Effector memory CD8-positive, alpha-beta T cell (primary cell): ENCODE measurements around the gene GALNT10.

ENCODE experiments used
- ATAC-seq: fragments of 150-1000 bp; cut with Tn5 transposase; replicated peaks from 2 replicates; pipeline ENCODE4 v1.10.0; 2021; ENCODE audit warnings: mild to moderate bottlenecking, moderate library complexity
- DNase-seq, 3 experiments: peaks; one replicate each; pipeline ENCODE4 v3.0.0; 2021
- H3K27ac Mint-ChIP-seq, 2 donors: one replicate each; pipeline ENCODE4 v1.8.0; 2022; ENCODE audit warnings: mild to moderate bottlenecking in 2 of 2, mixed read lengths in 2 of 2, moderate library complexity in 2 of 2
- H3K27me3 Mint-ChIP-seq, 2 donors: one replicate each; pipeline ENCODE4 v1.8.0; 2022; ENCODE audit warnings: mixed read lengths in 2 of 2
- H3K36me3 Mint-ChIP-seq: one replicate; pipeline ENCODE4 v1.8.0; 2022; ENCODE audit warnings: mild to moderate bottlenecking, moderate library complexity, mixed read lengths; ENCODE audit not compliant: insufficient read depth
- H3K4me1 Mint-ChIP-seq, 2 donors: one replicate each; pipeline ENCODE4 v1.8.0; 2022; ENCODE audit warnings: low read depth in 2 of 2, mixed read lengths in 2 of 2
- H3K4me3 Mint-ChIP-seq, 2 donors: one replicate each; pipeline ENCODE4 v1.8.0; 2022; ENCODE audit warnings: mild to moderate bottlenecking in 2 of 2, mixed read lengths in 2 of 2, moderate library complexity in 2 of 2
- H3K9me3 Mint-ChIP-seq, 2 donors: one replicate each; pipeline ENCODE4 v1.8.0; 2022; ENCODE audit warnings: mixed read lengths in 2 of 2

The GALNT10 gene

DNA sequence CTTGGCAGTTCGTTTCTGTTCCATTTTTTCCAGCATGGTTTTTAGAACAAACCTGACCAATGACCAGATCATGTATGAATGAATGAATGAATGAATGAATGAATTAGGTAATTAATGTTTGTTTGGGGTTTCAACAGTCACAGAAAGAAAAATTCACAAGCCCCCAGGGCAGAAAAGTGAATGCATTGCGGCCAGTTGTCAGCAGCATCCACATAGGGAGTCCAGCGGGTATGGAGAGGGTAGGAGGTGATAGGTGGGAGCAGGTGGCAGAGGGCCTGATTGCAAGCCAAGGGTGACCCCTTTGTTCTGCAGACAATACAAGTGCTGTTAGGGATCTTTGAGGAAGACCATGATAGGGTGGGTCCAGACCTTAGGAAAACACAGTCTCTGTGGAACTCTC is 205.6 kb downstream of the GALNT10 start:
- ATAC-seq, result no peak
- DNase-seq, result no peak
- peaks cover 17 to 18% of the 10 kb centered on the region in 2 donors for H3K4me1 Mint-ChIP-seq
- H3K4me3 Mint-ChIP-seq, result no peak overlapping the region
- H3K9me3 Mint-ChIP-seq, result no peaks in the 10 kb centered on the region
- peak overlapping the region; percentile 47 to 89 for H3K27ac Mint-ChIP-seq
- H3K27me3 Mint-ChIP-seq, result no peaks in the 10 kb centered on the region
- H3K36me3 Mint-ChIP-seq, result peaks cover 35% of the 10 kb centered on the region

DNA sequence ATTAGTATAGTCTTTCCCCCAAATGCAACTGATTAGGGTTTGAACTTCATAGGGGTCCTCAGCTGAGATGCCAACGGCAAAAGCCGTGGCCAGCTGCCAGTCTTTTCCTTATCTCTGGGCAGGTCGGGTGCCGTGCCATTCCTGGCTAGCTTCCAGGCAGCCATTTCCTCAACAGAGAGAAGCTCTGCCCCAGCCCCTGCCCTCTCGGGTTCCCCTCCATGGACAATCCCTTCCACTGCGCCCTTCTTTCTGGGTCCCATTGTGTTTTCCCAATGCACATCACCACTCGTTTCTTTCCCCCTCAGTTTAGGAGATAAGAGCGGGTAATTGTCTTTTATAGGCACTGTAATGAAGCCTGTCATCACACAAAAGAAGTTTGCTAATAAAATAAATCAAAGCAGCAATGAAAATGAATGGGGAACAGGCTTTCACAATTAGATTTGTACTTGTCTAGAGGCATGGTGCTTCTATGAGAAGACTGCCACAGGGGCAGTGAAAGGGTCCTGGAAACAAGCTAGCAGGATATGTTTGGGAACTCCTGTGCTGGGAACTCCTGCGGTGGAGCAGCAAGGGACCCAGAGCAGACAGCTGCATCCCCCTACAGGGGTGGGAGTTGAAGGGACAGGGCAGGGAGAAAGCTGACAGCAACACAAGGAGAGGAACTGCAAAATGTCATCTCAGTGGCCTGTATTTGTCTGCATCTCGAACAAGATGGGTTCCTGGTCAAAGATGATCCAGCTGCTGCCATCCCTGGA is 207.3 kb downstream of the GALNT10 start:
- Mint-ChIP-seq H3K36me3 (peaks cover 40% of the 10 kb centered on the region), H3K4me1 (peaks cover 14 to 17% of the 10 kb centered on the region in 2 donors), H3K9me3 (no peaks in the 10 kb centered on the region), H3K27ac (peak overlapping the region in 1 of 2 donors; percentile 20), H3K27me3 (no peaks in the 10 kb centered on the region), H3K4me3 (no peak overlapping the region)
- ATAC-seq (no peak), DNase-seq (no peak)

DNA sequence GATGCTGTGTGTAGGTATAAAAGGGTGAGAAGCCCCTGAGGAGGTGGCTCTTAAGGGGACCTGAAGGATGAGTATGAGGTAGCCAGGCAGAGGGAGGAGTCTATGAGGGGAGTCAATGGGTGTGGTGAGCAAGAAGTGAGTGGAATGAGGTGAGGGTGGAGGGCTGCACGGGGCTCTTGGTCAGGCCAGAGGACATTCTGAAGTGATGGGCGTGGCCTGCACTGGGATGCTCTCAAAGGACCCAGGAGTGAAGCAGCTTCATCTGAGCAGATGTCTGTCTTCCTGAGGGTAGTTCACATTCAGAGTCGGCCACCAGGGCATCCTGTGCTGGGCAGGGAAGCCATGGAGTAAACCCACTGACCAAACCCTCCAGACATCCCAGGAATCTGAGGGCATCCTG is 210.1 kb downstream of the GALNT10 start:
- H3K4me3 Mint-ChIP-seq, result no peak overlapping the region
- no peaks in the 10 kb centered on the region for H3K27me3 Mint-ChIP-seq
- peak overlapping the region; percentile 76 to 88 for H3K27ac Mint-ChIP-seq
- H3K4me1 Mint-ChIP-seq, result peaks cover 17 to 22% of the 10 kb centered on the region in 2 donors
- no peaks in the 10 kb centered on the region for H3K9me3 Mint-ChIP-seq
- DNase-seq (no peak), ATAC-seq (no peak)
- peaks cover 19% of the 10 kb centered on the region for H3K36me3 Mint-ChIP-seq

DNA sequence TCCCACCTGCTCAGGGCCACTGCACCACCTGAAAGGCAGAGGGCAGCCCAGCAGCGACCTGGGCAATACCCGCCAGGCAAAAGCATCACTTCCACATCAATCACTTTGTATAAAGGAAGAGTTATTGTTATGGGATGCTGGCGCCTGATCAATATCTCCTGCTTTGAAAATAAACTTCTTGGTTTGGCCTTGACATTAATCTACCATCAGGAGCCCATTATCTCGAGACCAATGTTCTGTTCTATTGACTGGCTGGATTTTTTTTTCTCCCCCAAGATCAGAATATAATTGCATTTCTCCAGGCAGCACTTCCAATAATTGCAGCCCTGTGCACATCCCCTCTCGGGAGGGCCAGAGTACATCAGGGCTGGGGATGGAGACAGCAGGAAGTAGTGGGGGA is 210.8 kb downstream of the GALNT10 start:
- Mint-ChIP-seq H3K27me3 (no peaks in the 10 kb centered on the region), H3K4me1 (peaks cover 12 to 17% of the 10 kb centered on the region in 2 donors), H3K36me3 (peaks cover 19% of the 10 kb centered on the region), H3K4me3 (no peak overlapping the region), H3K9me3 (no peaks in the 10 kb centered on the region), H3K27ac (peak overlapping the region; percentile 42 to 76)
- DNase-seq, result no peak
- no peak for ATAC-seq

DNA sequence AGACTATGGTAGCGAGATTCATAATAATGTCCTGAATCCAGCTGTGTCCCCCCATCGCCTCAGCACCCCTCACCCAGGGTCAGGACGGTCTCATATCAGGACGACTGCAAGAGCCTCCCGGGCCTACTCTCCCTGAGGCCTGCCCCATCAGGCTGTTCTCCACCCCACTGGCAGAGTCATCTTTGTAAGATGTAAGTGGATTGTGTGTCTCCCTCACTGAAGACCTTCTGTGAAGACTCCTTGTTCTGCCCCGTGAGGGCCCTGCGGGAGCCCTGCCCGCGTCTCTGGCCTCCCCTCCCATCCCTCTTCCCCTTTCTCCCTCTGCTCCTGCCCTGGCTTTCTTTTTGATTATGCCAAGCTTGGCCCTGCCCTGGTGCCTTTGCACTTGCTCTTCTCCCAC is 211.4 kb downstream of the GALNT10 start:
- DNase-seq (no peak), ATAC-seq (no peak)
- no peaks in the 10 kb centered on the region for H3K9me3 Mint-ChIP-seq
- H3K4me3 Mint-ChIP-seq, result no peak overlapping the region
- peak overlapping the region; percentile 42 to 76 for H3K27ac Mint-ChIP-seq
- H3K36me3 Mint-ChIP-seq, result peaks cover 24% of the 10 kb centered on the region
- H3K4me1 Mint-ChIP-seq, result peaks cover 12 to 17% of the 10 kb centered on the region in 2 donors
- no peaks in the 10 kb centered on the region for H3K27me3 Mint-ChIP-seq

DNA sequence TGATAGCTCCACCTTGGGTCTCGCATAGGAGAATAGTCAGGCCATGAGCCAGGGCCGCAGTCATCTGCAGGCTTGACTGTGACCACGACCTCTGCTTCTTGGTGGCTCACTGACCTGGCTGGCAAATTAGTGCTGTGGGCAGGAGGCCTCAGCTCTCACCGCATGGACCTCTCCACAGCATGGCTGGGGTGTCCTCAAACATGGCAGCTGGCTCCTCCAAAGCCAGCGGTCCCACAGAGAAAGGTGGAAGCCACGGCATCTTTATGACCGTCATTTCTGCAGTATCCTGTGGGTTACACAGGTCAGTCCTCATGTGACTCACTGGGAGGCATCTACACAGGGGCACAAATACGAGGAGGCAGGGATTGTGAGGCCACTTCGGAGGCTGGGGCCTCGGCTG is 212.1 kb downstream of the GALNT10 start:
- peak overlapping the region; percentile 42 to 76 for H3K27ac Mint-ChIP-seq
- no peak for ATAC-seq
- no peaks in the 10 kb centered on the region for H3K9me3 Mint-ChIP-seq
- no peak overlapping the region for H3K4me3 Mint-ChIP-seq
- peaks cover 23% of the 10 kb centered on the region for H3K36me3 Mint-ChIP-seq
- H3K27me3 Mint-ChIP-seq, result no peaks in the 10 kb centered on the region
- no peak for DNase-seq
- H3K4me1 Mint-ChIP-seq, result peaks cover 12 to 17% of the 10 kb centered on the region in 2 donors

DNA sequence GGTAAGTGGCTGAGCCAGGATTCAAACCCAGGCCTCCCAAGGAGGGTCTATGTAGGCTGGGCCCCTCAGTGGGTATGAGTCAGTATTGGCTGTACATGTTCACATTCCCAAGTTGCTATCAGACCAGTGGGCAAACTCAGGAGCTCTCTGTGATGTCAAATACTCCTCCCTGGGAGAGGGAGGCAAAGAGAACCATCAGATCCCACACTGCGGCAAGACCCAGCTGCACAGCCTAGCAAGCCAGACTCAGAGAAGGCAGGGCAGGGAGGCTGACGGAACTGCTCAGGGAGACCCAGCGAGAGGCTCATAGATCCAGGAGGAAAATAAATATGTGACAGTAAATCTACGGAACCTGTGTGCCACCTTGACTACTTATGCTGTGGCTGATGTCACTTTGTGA is 212.7 kb downstream of the GALNT10 start:
- DNase-seq (no peak), ATAC-seq (no peak)
- no peaks in the 10 kb centered on the region for H3K9me3 Mint-ChIP-seq
- H3K4me1 Mint-ChIP-seq, result peaks cover 12 to 15% of the 10 kb centered on the region in 2 donors
- no peak overlapping the region for H3K4me3 Mint-ChIP-seq
- peak overlapping the region in 1 of 2 donors; percentile 25 for H3K27ac Mint-ChIP-seq
- H3K36me3 Mint-ChIP-seq, result peaks cover 19% of the 10 kb centered on the region
- H3K27me3 Mint-ChIP-seq, result no peaks in the 10 kb centered on the region

DNA sequence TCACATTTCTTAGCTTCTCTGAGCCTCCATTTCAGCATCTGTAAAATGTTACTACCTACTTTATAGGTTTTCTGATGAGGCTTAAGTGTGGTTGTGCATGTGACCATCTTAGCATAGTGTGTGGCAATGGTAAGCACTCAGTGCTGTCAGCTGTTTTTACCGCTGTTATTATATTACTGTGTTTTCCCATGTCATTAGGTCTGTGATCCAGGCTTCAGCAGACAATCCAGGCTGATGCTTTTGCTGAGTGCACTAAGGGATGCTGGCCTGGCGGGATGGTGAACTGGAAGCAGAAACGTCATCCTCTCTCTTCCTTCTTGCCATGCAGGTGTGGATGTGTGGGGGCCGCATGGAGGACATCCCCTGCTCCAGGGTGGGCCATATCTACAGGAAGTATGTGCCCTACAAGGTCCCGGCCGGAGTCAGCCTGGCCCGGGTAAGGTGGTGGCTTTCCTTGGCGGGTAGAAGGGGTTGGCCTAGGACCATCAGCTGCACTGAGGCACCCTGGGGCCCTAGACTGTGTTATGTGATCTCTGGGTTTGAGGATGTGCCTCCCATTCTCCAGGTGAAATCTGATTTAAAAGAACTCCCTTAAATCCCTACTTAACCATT is 213.3 kb downstream of the GALNT10 start:
- Mint-ChIP-seq H3K9me3 (no peaks in the 10 kb centered on the region), H3K36me3 (peaks cover 17% of the 10 kb centered on the region), H3K27ac (peak overlapping the region; percentile 25 to 83), H3K4me3 (peak overlapping the region; percentile 59 to 73), H3K4me1 (peaks cover 12 to 15% of the 10 kb centered on the region in 2 donors), H3K27me3 (no peaks in the 10 kb centered on the region)
- no peak for ATAC-seq
- DNase-seq, result no peak

DNA sequence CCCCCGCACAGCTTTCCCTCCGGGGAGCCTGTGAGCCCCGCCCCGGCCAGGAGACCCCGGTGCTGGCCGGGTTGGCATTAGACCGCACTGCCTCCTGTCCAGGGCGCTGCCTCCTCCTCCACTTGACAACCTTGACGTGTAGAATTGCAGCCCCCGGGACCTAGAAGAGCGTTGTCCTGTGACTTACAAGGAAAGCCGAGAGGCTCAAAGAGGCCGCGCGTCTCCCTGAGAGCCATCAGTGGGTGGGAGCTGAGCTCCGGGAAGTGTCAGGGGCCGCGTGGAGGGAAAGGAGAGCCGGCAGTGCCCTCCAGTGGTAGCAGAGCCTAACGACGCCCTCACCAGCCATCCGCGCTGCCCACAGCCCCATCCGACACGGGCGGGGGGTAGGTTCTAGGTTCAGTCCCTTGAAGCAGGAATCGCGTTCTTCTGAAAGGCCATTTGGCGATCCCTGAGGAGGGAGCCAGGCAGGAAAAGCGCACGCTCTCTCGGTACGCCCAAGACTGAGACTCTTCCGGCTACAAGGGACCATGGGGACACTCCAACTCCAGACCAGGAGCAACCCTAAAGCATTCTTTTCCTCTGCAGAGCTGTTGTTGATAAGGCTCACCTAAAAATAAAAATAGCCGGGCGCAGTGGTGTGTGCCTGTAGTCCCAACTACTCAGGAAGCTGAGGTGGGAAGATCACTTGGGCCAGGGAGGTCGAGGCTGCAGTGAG is 214.7 kb downstream of the GALNT10 start:
- Mint-ChIP-seq H3K27me3 (no peaks in the 10 kb centered on the region), H3K4me3 (peak overlapping the region; percentile 59 to 73), H3K27ac (peak overlapping the region; percentile 38 to 83), H3K4me1 (peaks cover 12 to 15% of the 10 kb centered on the region in 2 donors), H3K36me3 (peaks cover 26% of the 10 kb centered on the region), H3K9me3 (no peaks in the 10 kb centered on the region)
- DNase-seq (peak; percentile 58 to 71 (median 68)), ATAC-seq (peak; percentile 99)

DNA sequence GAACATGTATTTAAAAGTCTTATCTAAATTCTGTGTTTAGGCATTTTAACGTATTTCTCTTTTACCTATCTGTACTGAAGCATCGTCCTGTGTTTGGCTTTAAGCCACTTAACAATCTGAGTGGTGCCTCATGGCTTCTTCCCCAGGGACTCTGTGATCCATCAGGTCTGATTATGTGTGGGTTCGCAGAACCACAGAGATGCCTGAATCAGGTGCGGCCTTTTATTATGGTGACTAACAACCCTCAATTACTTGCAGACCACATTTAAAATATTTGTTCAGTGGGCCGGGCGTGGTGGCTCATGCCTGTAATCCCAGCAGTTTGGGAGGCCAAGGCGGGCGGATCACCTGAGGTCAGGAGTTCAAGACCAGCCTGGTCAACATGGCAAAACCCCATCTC is 215.7 kb downstream of the GALNT10 start:
- no peak overlapping the region for H3K4me3 Mint-ChIP-seq
- ATAC-seq (no peak), DNase-seq (no peak)
- no peaks in the 10 kb centered on the region for H3K9me3 Mint-ChIP-seq
- H3K4me1 Mint-ChIP-seq, result peaks cover 12 to 15% of the 10 kb centered on the region in 2 donors
- H3K36me3 Mint-ChIP-seq, result peaks cover 28% of the 10 kb centered on the region
- no peak overlapping the region for H3K27ac Mint-ChIP-seq
- H3K27me3 Mint-ChIP-seq, result no peaks in the 10 kb centered on the region

DNA sequence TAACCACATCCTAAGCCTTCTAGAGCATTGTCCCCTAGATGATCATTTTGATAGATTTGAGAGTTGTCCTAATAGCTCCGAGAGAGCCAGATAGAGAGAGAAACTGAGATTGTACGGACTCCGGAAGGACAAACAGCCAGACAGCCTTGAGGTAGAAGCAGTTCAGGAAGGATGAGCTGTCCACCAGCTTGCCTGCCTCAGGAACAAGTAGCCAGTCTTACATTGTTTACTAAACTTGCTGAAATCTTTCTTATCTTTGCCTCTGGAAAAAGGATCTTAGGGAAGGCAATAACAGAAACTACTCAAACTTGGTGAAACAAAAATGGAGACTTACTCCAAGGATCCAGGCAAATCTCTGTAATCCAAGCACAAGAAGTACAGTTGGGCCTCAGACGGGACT is 216.3 kb downstream of the GALNT10 start:
- peaks cover 23% of the 10 kb centered on the region for H3K36me3 Mint-ChIP-seq
- no peaks in the 10 kb centered on the region for H3K9me3 Mint-ChIP-seq
- peaks cover 12 to 15% of the 10 kb centered on the region in 2 donors for H3K4me1 Mint-ChIP-seq
- DNase-seq (no peak), ATAC-seq (no peak)
- H3K27ac Mint-ChIP-seq, result peak overlapping the region in 1 of 2 donors; percentile 41
- no peaks in the 10 kb centered on the region for H3K27me3 Mint-ChIP-seq
- no peak overlapping the region for H3K4me3 Mint-ChIP-seq

DNA sequence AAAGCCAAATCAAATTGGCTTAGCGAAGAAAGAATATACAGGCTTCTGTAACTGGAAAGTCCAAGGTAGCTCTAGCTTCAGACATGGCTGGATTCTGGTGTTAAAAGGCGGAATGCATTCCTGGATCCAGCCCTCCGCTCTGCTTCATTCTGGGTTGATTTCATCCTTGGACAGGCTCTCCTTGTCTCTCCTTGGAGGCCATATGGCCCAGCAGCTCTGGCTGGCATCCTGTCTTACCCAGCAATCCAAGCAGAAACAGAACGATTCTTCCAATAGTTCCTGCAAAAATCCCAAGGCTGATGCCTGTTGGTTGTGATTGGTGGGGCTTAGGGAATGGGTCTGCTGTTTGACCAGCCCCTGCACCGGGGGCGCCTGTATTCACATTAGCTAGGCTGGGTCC is 218.3 kb downstream of the GALNT10 start:
- no peak for DNase-seq
- no peak for ATAC-seq
- no peaks in the 10 kb centered on the region for H3K27me3 Mint-ChIP-seq
- H3K9me3 Mint-ChIP-seq, result no peaks in the 10 kb centered on the region
- H3K4me1 Mint-ChIP-seq, result peaks cover 12% of the 10 kb centered on the region in 2 donors
- H3K27ac Mint-ChIP-seq, result peak overlapping the region in 1 of 2 donors; percentile 25
- H3K4me3 Mint-ChIP-seq, result no peak overlapping the region
- H3K36me3 Mint-ChIP-seq, result peaks cover 24% of the 10 kb centered on the region

DNA sequence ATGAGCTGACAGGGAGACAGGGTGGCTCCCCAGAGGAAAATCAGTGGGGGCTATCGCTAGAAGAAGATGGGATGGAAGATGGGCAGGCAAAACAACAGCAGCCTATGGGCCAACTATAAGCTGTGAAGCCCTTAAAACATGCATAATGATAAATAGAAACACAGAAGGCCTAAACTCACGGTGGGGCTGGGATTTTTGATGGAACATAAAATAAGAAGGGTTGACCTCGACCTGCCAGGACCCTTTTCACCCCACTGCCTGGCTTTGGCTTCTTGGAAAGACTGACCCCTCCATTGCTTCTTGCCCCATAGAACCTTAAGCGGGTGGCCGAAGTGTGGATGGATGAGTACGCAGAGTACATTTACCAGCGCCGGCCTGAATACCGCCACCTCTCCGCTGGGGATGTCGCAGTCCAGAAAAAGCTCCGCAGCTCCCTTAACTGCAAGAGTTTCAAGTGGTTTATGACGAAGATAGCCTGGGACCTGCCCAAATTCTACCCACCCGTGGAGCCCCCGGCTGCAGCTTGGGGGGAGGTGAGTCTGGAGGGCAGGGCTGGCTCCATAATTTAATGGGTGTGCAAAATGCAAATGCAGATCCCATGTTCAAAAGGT is 218.8 kb downstream of the GALNT10 start:
- ATAC-seq (no peak), DNase-seq (no peak)
- H3K4me1 Mint-ChIP-seq, result peaks cover 8 to 11% of the 10 kb centered on the region in 2 donors
- no peaks in the 10 kb centered on the region for H3K9me3 Mint-ChIP-seq
- peaks cover 24% of the 10 kb centered on the region for H3K36me3 Mint-ChIP-seq
- no peaks in the 10 kb centered on the region for H3K27me3 Mint-ChIP-seq
- no peak overlapping the region for H3K4me3 Mint-ChIP-seq
- no peak overlapping the region for H3K27ac Mint-ChIP-seq
